GM23248 (cell line): ENCODE data around the gene APC.

Experiments
- EZH2 ChIP-seq: fragments of 200-600 bp; sonication (generic); IDR thresholded peaks from 2 replicates; pipeline ENCODE4 v1.6.1; 2018; ENCODE audit warnings: antibody characterized with exemption, mild to moderate bottlenecking; ENCODE audit not compliant: insufficient read depth, poor library complexity, severe bottlenecking
- EZH2phosphoT487 ChIP-seq: fragments of 200-600 bp; sonication (generic); IDR thresholded peaks from 2 replicates; pipeline ENCODE4 v1.6.1; 2018; ENCODE audit warnings: antibody characterized with exemption, moderate library complexity, mild to moderate bottlenecking, low read depth; ENCODE audit not compliant: insufficient read depth

DNA sequence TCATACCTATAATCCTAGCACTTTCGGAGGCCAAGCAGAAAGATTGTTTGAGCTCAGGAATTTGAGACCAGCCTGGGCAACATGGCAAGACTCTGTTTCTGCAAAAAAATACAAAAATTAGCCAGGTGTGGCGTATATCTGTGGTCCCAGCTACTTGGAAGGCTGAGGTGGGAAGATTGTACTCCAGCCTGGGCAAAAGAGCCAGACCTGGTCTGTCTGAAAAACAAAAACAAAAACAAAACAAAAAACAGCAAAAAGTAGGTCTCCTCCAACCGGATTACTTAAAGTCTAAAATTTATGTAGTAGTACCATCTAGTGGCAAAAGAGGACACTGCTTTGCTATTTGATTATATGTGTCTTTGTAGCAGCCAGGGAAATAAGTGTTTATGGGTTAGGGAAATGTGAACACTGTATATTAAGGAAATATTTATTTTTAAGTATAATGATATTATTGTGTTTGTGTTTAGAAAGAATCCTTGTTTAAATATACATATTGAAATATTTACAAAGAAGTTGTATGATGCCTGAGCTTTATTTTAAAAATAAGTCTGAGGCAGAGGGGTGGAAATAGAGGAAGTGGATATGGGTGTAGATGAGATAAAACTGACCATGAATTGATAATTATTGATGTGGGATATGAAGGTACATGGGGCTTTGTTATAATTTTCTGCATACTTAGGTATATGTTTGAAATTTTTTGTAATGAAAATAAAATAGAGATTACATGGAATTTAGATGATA, 20.0 kb downstream of the APC start:
- TF ChIP-seq EZH2 (no peak), EZH2phosphoT487 (no peak)
